ENCODE measurements around the gene UBTF. TPM values are rescaled to one million over a fixed set of nuclear protein-coding genes. Genes with fewer than 3 reads are reported as not detected.

The UBTF gene
- total RNA-seq, result 100 to 1,000 TPM; 162 to 228 (median 213) TPM
- 133 TPM for total RNA-seq (2013)
- 74.1 to 437 (median 219) reads per million in 29 experiments for total RNA-seq

- peak within 1 kb of the TSS; percentile 71 to 86 for H3K4me3 ChIP-seq (ENCODE audit: control insufficient read depth in 1 of 2, extremely low read depth in 1 of 2, low read length in 1 of 2)
- WGBS (ENCODE audit: insufficient coverage), result 0% methylated on average over 23 of the region's 76 CpGs
- DNase-seq, result peak; percentile 43 to 82 (median 71)
- peak within 1 kb of the TSS; percentile 89 to 98 (median 91) for H3K4me3 Mint-ChIP-seq
- H3K4me1 ChIP-seq (ENCODE audit: control insufficient read depth in 1 of 2, extremely low read depth in 1 of 2, insufficient read depth in 2 of 2, low read length in 2 of 2), result peaks cover 28 to 46% of the 10 kb centered on the region in 2 experiments
- peak; percentile 36 to 46 (median 40) for ATAC-seq (replicated peaks in 1 of 4)
- H3K36me3 Mint-ChIP-seq, result peaks cover 22% of the 10 kb centered on the region
- H3K27ac Mint-ChIP-seq, result peak within 1 kb of the TSS; percentile 87 to 95
- H3K27me3 ChIP-seq (replicated peaks in 1 of 2; ENCODE audit: control insufficient read depth in 2 of 2, extremely low read depth in 1 of 2, insufficient read depth in 2 of 2, low read length in 1 of 2), result no peaks in the 10 kb centered on the region
- no peaks in the 10 kb centered on the region for H3K9me3 Mint-ChIP-seq
- no peaks in the 10 kb centered on the region for H3K9me3 ChIP-seq
- H3K27me3 Mint-ChIP-seq, result peaks cover 0 to 1% of the 10 kb centered on the region in 2 donors
- CTCF ChIA-PET, result interaction anchor here in 1 of 2 donors (0.7 to 2.6 kb wide), 3 partner anchors 9 to 107 kb away, joined by 3 to 12 read pairs (median 3); partner anchors contain the start of gene RUNDC3A
- H3K4me1 Mint-ChIP-seq, result peaks cover 40 to 41% (median 41%) of the 10 kb centered on the region in 3 donors
- POLR2A ChIA-PET, result no interaction called here
- peak within 1 kb of the TSS; percentile 75 for H3K27ac ChIP-seq (ENCODE audit: low read length)
- peaks cover 0 to 21% of the 10 kb centered on the region in 2 donors for H3K36me3 ChIP-seq (ENCODE audit: control insufficient read depth in 2 of 2, extremely low read depth in 1 of 2, insufficient read depth in 1 of 2, low read length in 1 of 2)
Observed at GRCh38 chr17:44219616-44220212, at the start of gene UBTF. Gene UBTF, minus strand, starts transcription at chr17:44219675. Its CDS starts 1,446 bp downstream, at chr17:44218229.

- no peak overlapping the region for H3K4me3 ChIP-seq (ENCODE audit: control insufficient read depth in 1 of 2, extremely low read depth in 1 of 2, low read length in 1 of 2)
- Mint-ChIP-seq H3K4me1 (no peaks in the 10 kb centered on the region), H3K4me3 (no peak overlapping the region), H3K27me3 (peaks cover 3 to 6% of the 10 kb centered on the region in 2 donors), H3K9me3 (no peaks in the 10 kb centered on the region), H3K27ac (no peak overlapping the region), H3K36me3 (no peaks in the 10 kb centered on the region)
- 62% methylated on average over 5 of the region's 11 CpGs for WGBS (ENCODE audit: insufficient coverage)
- ChIA-PET CTCF (interaction anchor here in 1 of 2 donors (0.6 kb wide), 1 partner anchor 98 kb away, joined by 3 read pairs; the partner anchor contains the start of gene ASB16), POLR2A (no interaction called here)
- no peaks in the 10 kb centered on the region for H3K9me3 ChIP-seq
- peaks cover 0 to 10% of the 10 kb centered on the region in 2 experiments for H3K27me3 ChIP-seq (replicated peaks in 1 of 2; ENCODE audit: control insufficient read depth in 2 of 2, extremely low read depth in 1 of 2, insufficient read depth in 2 of 2, low read length in 1 of 2)
- no peak for DNase-seq
- no peaks in the 10 kb centered on the region for H3K36me3 ChIP-seq (ENCODE audit: control insufficient read depth in 2 of 2, extremely low read depth in 1 of 2, insufficient read depth in 1 of 2, low read length in 1 of 2)
- H3K27ac ChIP-seq (ENCODE audit: low read length), result no peak overlapping the region
- no peak for ATAC-seq (replicated peaks in 1 of 4)
- H3K4me1 ChIP-seq (ENCODE audit: control insufficient read depth in 1 of 2, extremely low read depth in 1 of 2, insufficient read depth in 2 of 2, low read length in 2 of 2), result no peaks in the 10 kb centered on the region
Observed at GRCh38 chr17:44268709-44269534, 49.4 kb upstream of the UBTF start.

GRCh38 chr17:44267818-44268490, 48.5 kb upstream of the UBTF start, which contains the start of gene SLC4A1:
Gene SLC4A1, minus strand, starts transcription at chr17:44268135. Its CDS starts 5,269 bp downstream, at chr17:44262866.
- POLR2A ChIA-PET, result no interaction called here

GRCh38 chr17:44267165-44267455, 47.6 kb upstream of the UBTF start:
- Mint-ChIP-seq H3K36me3 (no peaks in the 10 kb centered on the region), H3K4me3 (no peak overlapping the region), H3K4me1 (no peaks in the 10 kb centered on the region), H3K27me3 (peaks cover 0 to 3% of the 10 kb centered on the region in 2 donors), H3K27ac (no peak overlapping the region), H3K9me3 (no peaks in the 10 kb centered on the region)
- ATAC-seq (replicated peaks in 1 of 4) (no peak), DNase-seq (no peak)
- Histone ChIP-seq H3K4me1 (ENCODE audit: control insufficient read depth in 1 of 2, extremely low read depth in 1 of 2, insufficient read depth in 2 of 2, low read length in 2 of 2) (no peaks in the 10 kb centered on the region), H3K36me3 (ENCODE audit: control insufficient read depth in 2 of 2, extremely low read depth in 1 of 2, insufficient read depth in 1 of 2, low read length in 1 of 2) (no peaks in the 10 kb centered on the region), H3K9me3 (no peaks in the 10 kb centered on the region), H3K27ac (ENCODE audit: low read length) (no peak overlapping the region), H3K4me3 (ENCODE audit: control insufficient read depth in 1 of 2, extremely low read depth in 1 of 2, low read length in 1 of 2) (no peak overlapping the region), H3K27me3 (replicated peaks in 1 of 2; ENCODE audit: control insufficient read depth in 2 of 2, extremely low read depth in 1 of 2, insufficient read depth in 2 of 2, low read length in 1 of 2) (peaks cover 0 to 4% of the 10 kb centered on the region in 2 experiments)
- ChIA-PET POLR2A (no interaction called here), CTCF (no interaction called here)
- 100% methylated on average over 1 of the region's 5 CpGs for WGBS (ENCODE audit: insufficient coverage)

More at GRCh38 chr17:44267818-44268490, 48.5 kb upstream of the UBTF start, which contains the start of gene SLC4A1:
- ATAC-seq (replicated peaks in 1 of 4), result no peak
- Histone ChIP-seq H3K4me1 (ENCODE audit: control insufficient read depth in 1 of 2, extremely low read depth in 1 of 2, insufficient read depth in 2 of 2, low read length in 2 of 2) (no peaks in the 10 kb centered on the region), H3K27me3 (replicated peaks in 1 of 2; ENCODE audit: control insufficient read depth in 2 of 2, extremely low read depth in 1 of 2, insufficient read depth in 2 of 2, low read length in 1 of 2) (peaks cover 0 to 8% of the 10 kb centered on the region in 2 experiments), H3K4me3 (ENCODE audit: control insufficient read depth in 1 of 2, extremely low read depth in 1 of 2, low read length in 1 of 2) (no peak within 1 kb of the TSS), H3K27ac (ENCODE audit: low read length) (no peak within 1 kb of the TSS), H3K9me3 (no peaks in the 10 kb centered on the region), H3K36me3 (ENCODE audit: control insufficient read depth in 2 of 2, extremely low read depth in 1 of 2, insufficient read depth in 1 of 2, low read length in 1 of 2) (no peaks in the 10 kb centered on the region)
- peaks cover 3 to 5% of the 10 kb centered on the region in 2 donors for H3K27me3 Mint-ChIP-seq
- H3K9me3 Mint-ChIP-seq, result no peaks in the 10 kb centered on the region
- H3K27ac Mint-ChIP-seq, result no peak within 1 kb of the TSS
- CTCF ChIA-PET, result interaction anchor here (0.6 kb wide), 2 partner anchors 97 to 212 kb away, joined by 3 read pairs; partner anchors contain the start of gene ASB16 (in 1 of the 2)
- no peak within 1 kb of the TSS for H3K4me3 Mint-ChIP-seq
- no peaks in the 10 kb centered on the region for H3K36me3 Mint-ChIP-seq
- 86% methylated on average over 10 of the region's 14 CpGs for WGBS (ENCODE audit: insufficient coverage)
- DNase-seq, result no peak
- H3K4me1 Mint-ChIP-seq, result no peaks in the 10 kb centered on the region

- Histone ChIP-seq H3K36me3 (ENCODE audit: control insufficient read depth in 2 of 2, extremely low read depth in 1 of 2, insufficient read depth in 1 of 2, low read length in 1 of 2) (no peaks in the 10 kb centered on the region), H3K27me3 (replicated peaks in 1 of 2; ENCODE audit: control insufficient read depth in 2 of 2, extremely low read depth in 1 of 2, insufficient read depth in 2 of 2, low read length in 1 of 2) (peaks cover 0 to 4% of the 10 kb centered on the region in 2 experiments), H3K27ac (ENCODE audit: low read length) (no peak overlapping the region), H3K4me3 (ENCODE audit: control insufficient read depth in 1 of 2, extremely low read depth in 1 of 2, low read length in 1 of 2) (no peak overlapping the region), H3K9me3 (no peaks in the 10 kb centered on the region), H3K4me1 (ENCODE audit: control insufficient read depth in 1 of 2, extremely low read depth in 1 of 2, insufficient read depth in 2 of 2, low read length in 2 of 2) (no peaks in the 10 kb centered on the region)
- Mint-ChIP-seq H3K4me3 (no peak overlapping the region), H3K27me3 (no peaks in the 10 kb centered on the region), H3K36me3 (no peaks in the 10 kb centered on the region), H3K9me3 (no peaks in the 10 kb centered on the region), H3K27ac (no peak overlapping the region), H3K4me1 (no peaks in the 10 kb centered on the region)
- 84% methylated on average over 6 of the region's 9 CpGs for WGBS (ENCODE audit: insufficient coverage)
- ChIA-PET POLR2A (no interaction called here), CTCF (no interaction called here)
- ATAC-seq (replicated peaks in 1 of 4) (no peak), DNase-seq (no peak)
Observed at GRCh38 chr17:44266402-44267164, 47.1 kb upstream of the UBTF start.

Measured in T-cell (primary cell).